WTC11 (cell line): Measurements from ENCODE around the gene MRPS10. TPM values are rescaled to one million over a fixed set of nuclear protein-coding genes. Genes with fewer than 3 reads are reported as not detected.

ENCODE experiments used
- ATAC-seq: fragments of 200-7000 bp; cut with Tn5 transposase; 2 replicates; pipeline ENCODE4 v1.10.0; 2021; ENCODE audit warnings: mild to moderate bottlenecking, moderate library complexity
- CTCF ChIA-PET: fragments of 300-600 bp; sonication (Branson Sonifier 250); formaldehyde crosslinking; loops from one replicate; lab custom pipeline; 2021; ENCODE audit warnings: antibody characterized with exemption; lab: Charles Lee
- POLR2A ChIA-PET: fragments of 350-600 bp; sonication (Branson Sonifier 250); formaldehyde crosslinking; loops from one replicate; lab custom pipeline; 2021; ENCODE audit warnings: antibody characterized with exemption; lab: Charles Lee
- DNase-seq: peaks from one replicate; pipeline ENCODE4 v3.0.0; 2021; ENCODE audit warnings: low spot score
- H3K27ac Mint-ChIP-seq: 2 replicates; pipeline ENCODE4 v1.8.0; 2021; ENCODE audit warnings: mixed read lengths
- H3K27me3 Mint-ChIP-seq: 2 replicates; pipeline ENCODE4 v1.8.0; 2021; ENCODE audit warnings: low read depth, mild to moderate bottlenecking, moderate library complexity, mixed read lengths
- H3K36me3 Mint-ChIP-seq: 2 replicates; pipeline ENCODE4 v1.8.0; 2021; ENCODE audit warnings: mixed read lengths
- H3K4me1 Mint-ChIP-seq: 2 replicates; pipeline ENCODE4 v1.8.0; 2022; ENCODE audit warnings: mixed read lengths
- H3K4me3 Mint-ChIP-seq: 2 replicates; pipeline ENCODE4 v1.8.0; 2021; ENCODE audit warnings: mild to moderate bottlenecking, moderate library complexity, mixed read lengths
- H3K9me3 Mint-ChIP-seq: 2 replicates; pipeline ENCODE4 v1.8.0; 2021; ENCODE audit warnings: mixed read lengths
- ATF1 ChIP-seq: sonication (generic); formaldehyde crosslinking; IDR thresholded peaks from 2 replicates; pipeline ENCODE4 v1.8.1; 2023; ENCODE audit warnings: mild to moderate bottlenecking, moderate library complexity, missing genetic modification reagents
- CREB1 ChIP-seq: sonication (generic); formaldehyde crosslinking; IDR thresholded peaks from 2 replicates; pipeline ENCODE4 v1.8.0; 2023; ENCODE audit warnings: mild to moderate bottlenecking, missing genetic modification reagents
- FOXK1 ChIP-seq: sonication (generic); formaldehyde crosslinking; IDR thresholded peaks from 2 replicates; pipeline ENCODE4 v1.8.0; 2022; ENCODE audit warnings: mild to moderate bottlenecking, moderate library complexity, missing genetic modification reagents
- JAZF1 ChIP-seq: fragments of 250-450 bp; sonication (Bioruptor Pico); IDR thresholded peaks from 2 replicates; pipeline ENCODE4 v1.9.0; 2021; ENCODE audit warnings: moderate library complexity, mild to moderate bottlenecking, inconsistent platforms
- JUN ChIP-seq: sonication (generic); formaldehyde crosslinking; IDR thresholded peaks from 2 replicates; pipeline ENCODE4 v1.8.0; 2023; ENCODE audit warnings: mild to moderate bottlenecking, missing genetic modification reagents
- NFATC4 ChIP-seq: fragments of 250-450 bp; sonication (Bioruptor Pico); IDR thresholded peaks from 2 replicates; pipeline ENCODE4 v1.9.0; 2021; ENCODE audit warnings: mild to moderate bottlenecking
- NFYB ChIP-seq: sonication (generic); formaldehyde crosslinking; conservative IDR thresholded peaks from 2 replicates; pipeline ENCODE4 v1.8.0; 2022; ENCODE audit warnings: low read depth, missing genetic modification reagents
- NR3C1 ChIP-seq: sonication (generic); formaldehyde crosslinking; conservative IDR thresholded peaks from 2 replicates; pipeline ENCODE4 v1.8.1; 2023; ENCODE audit warnings: low read depth, mild to moderate bottlenecking, missing genetic modification reagents
- PRDM15 ChIP-seq: sonication (generic); formaldehyde crosslinking; IDR thresholded peaks from 2 replicates; pipeline ENCODE4 v1.8.0; 2022; ENCODE audit warnings: missing genetic modification reagents
- RORB ChIP-seq: fragments of 250-450 bp; sonication (Bioruptor Pico); IDR thresholded peaks from 2 replicates; pipeline ENCODE4 v1.9.0; 2021; ENCODE audit warnings: mild to moderate bottlenecking
- SMAD4 ChIP-seq: sonication (generic); formaldehyde crosslinking; IDR thresholded peaks from 2 replicates; pipeline ENCODE4 v1.8.0; 2022; ENCODE audit warnings: mild to moderate bottlenecking, missing genetic modification reagents
- SOX15 ChIP-seq: fragments of 250-450 bp; sonication (Bioruptor Pico); IDR thresholded peaks from 2 replicates; pipeline ENCODE4 v1.9.0; 2021; ENCODE audit warnings: mild to moderate bottlenecking
- TCF7 ChIP-seq: sonication (generic); formaldehyde crosslinking; IDR thresholded peaks from 2 replicates; pipeline ENCODE4 v1.8.0; 2022; ENCODE audit warnings: mild to moderate bottlenecking, low read depth, missing genetic modification reagents, moderate library complexity
- USF1 ChIP-seq: sonication (generic); formaldehyde crosslinking; IDR thresholded peaks from 2 replicates; pipeline ENCODE4 v1.8.0; 2022; ENCODE audit warnings: mild to moderate bottlenecking, missing genetic modification reagents
- ZBTB43 ChIP-seq: sonication (generic); formaldehyde crosslinking; IDR thresholded peaks from 2 replicates; pipeline ENCODE4 v1.8.1; 2023; ENCODE audit warnings: mild to moderate bottlenecking, missing genetic modification reagents
- ZNF121 ChIP-seq: sonication (generic); formaldehyde crosslinking; IDR thresholded peaks from 2 replicates; pipeline ENCODE4 v1.8.0; 2023; ENCODE audit warnings: missing genetic modification reagents
- ZNF396 ChIP-seq: fragments of 250-450 bp; sonication (Bioruptor Pico); IDR thresholded peaks from 2 replicates; pipeline ENCODE4 v1.8.0; 2021; ENCODE audit warnings: mild to moderate bottlenecking, moderate library complexity, borderline replicate concordance
- total RNA-seq: library from RNA; stranded (reverse); gene quantifications from 3 replicates; pipeline ENCODE4 v1.2.3, GENCODE V29; 2021
- TF ChIP-seq, protein P1 (sequence below): sonication (generic); formaldehyde crosslinking; IDR thresholded peaks from 2 replicates; pipeline ENCODE4 v1.8.1; 2022; ENCODE audit warnings: mild to moderate bottlenecking, missing genetic modification reagents, moderate library complexity, borderline replicate concordance
- TF ChIP-seq, protein P2 (sequence below): fragments of 200-600 bp; IDR thresholded peaks from 2 replicates; pipeline ENCODE4 v1.8.0; 2022; ENCODE audit warnings: antibody characterized with exemption
- TF ChIP-seq, protein P3 (sequence below): sonication (generic); formaldehyde crosslinking; IDR thresholded peaks from 2 replicates; pipeline ENCODE4 v1.8.0; 2022; ENCODE audit warnings: mild to moderate bottlenecking, missing genetic modification reagents
- TF ChIP-seq, protein P4 (sequence below): sonication (generic); formaldehyde crosslinking; IDR thresholded peaks from 2 replicates; pipeline ENCODE4 v1.8.1; 2022; ENCODE audit warnings: low read depth, mild to moderate bottlenecking, moderate library complexity, missing genetic modification reagents, borderline replicate concordance
- TF ChIP-seq, protein P5 (sequence below): sonication (generic); formaldehyde crosslinking; IDR thresholded peaks from 2 replicates; pipeline ENCODE4 v1.8.0; 2022; ENCODE audit warnings: mild to moderate bottlenecking, missing genetic modification reagents

Gene MRPS10
- total RNA-seq, 1 experiment from 2014 or later: 31.3 TPM

GRCh38 chr6:42179945-42180313 lies 37.7 kb downstream of the MRPS10 start:
- H3K36me3 Mint-ChIP-seq: no peaks in the 10 kb centered on the region; the same call in 1 of the 2 replicates
- H3K4me1 Mint-ChIP-seq: peaks cover 60% of the 10 kb centered on the region
- no peaks in the 10 kb centered on the region for H3K9me3 Mint-ChIP-seq
- H3K27me3 Mint-ChIP-seq: no peaks in the 10 kb centered on the region; the same call in 1 of the 2 replicates
- ATAC-seq (no peak), DNase-seq (no peak)
- H3K4me3 Mint-ChIP-seq: peak overlapping the region; percentile 10; the same call in 1 of the 2 replicates
- ChIA-PET CTCF (interaction anchor here (1.1 to 1.9 kb wide), 2 partner anchors 13 to 76 kb away, joined by 3 to 6 read pairs; no protein-coding TSS in a partner anchor), POLR2A (no interaction called here)
- TF ChIP-seq ZNF396 (CRISPR knock-in tag) (no peak), PRDM15 (no peak), NFYB (CRISPR knock-in tag) (no peak), RORB (CRISPR knock-in tag) (no peak), ATF1 (CRISPR knock-in tag) (no peak), ZBTB43 (no peak)
- TF ChIP-seq, protein P1, sequence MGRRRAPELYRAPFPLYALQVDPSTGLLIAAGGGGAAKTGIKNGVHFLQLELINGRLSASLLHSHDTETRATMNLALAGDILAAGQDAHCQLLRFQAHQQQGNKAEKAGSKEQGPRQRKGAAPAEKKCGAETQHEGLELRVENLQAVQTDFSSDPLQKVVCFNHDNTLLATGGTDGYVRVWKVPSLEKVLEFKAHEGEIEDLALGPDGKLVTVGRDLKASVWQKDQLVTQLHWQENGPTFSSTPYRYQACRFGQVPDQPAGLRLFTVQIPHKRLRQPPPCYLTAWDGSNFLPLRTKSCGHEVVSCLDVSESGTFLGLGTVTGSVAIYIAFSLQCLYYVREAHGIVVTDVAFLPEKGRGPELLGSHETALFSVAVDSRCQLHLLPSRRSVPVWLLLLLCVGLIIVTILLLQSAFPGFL: no peak
- no peak overlapping the region for H3K27ac Mint-ChIP-seq

GRCh38 chr6:42179261-42179944 lies 38.3 kb downstream of the MRPS10 start:
- H3K4me3 Mint-ChIP-seq: peak overlapping the region; percentile 86
- no peaks in the 10 kb centered on the region; the same call in 1 of the 2 replicates for H3K36me3 Mint-ChIP-seq
- ATAC-seq (no peak), DNase-seq (no peak)
- ChIA-PET POLR2A (no interaction called here), CTCF (interaction anchor here (1.1 to 1.9 kb wide), 3 partner anchors 12 to 75 kb away, joined by 3 to 6 read pairs (median 4); no protein-coding TSS in a partner anchor)
- H3K27me3 Mint-ChIP-seq: no peaks in the 10 kb centered on the region; the same call in 1 of the 2 replicates
- no peaks in the 10 kb centered on the region for H3K9me3 Mint-ChIP-seq
- H3K27ac Mint-ChIP-seq: no peak overlapping the region
- peaks cover 56% of the 10 kb centered on the region for H3K4me1 Mint-ChIP-seq
- TF ChIP-seq JUN (CRISPR knock-in tag): no peak
- TF ChIP-seq CREB1: no peak
- TF ChIP-seq FOXK1 (CRISPR knock-in tag): no peak
- TF ChIP-seq, protein P2, sequence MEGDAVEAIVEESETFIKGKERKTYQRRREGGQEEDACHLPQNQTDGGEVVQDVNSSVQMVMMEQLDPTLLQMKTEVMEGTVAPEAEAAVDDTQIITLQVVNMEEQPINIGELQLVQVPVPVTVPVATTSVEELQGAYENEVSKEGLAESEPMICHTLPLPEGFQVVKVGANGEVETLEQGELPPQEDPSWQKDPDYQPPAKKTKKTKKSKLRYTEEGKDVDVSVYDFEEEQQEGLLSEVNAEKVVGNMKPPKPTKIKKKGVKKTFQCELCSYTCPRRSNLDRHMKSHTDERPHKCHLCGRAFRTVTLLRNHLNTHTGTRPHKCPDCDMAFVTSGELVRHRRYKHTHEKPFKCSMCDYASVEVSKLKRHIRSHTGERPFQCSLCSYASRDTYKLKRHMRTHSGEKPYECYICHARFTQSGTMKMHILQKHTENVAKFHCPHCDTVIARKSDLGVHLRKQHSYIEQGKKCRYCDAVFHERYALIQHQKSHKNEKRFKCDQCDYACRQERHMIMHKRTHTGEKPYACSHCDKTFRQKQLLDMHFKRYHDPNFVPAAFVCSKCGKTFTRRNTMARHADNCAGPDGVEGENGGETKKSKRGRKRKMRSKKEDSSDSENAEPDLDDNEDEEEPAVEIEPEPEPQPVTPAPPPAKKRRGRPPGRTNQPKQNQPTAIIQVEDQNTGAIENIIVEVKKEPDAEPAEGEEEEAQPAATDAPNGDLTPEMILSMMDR: no peak
- TF ChIP-seq, protein P3, sequence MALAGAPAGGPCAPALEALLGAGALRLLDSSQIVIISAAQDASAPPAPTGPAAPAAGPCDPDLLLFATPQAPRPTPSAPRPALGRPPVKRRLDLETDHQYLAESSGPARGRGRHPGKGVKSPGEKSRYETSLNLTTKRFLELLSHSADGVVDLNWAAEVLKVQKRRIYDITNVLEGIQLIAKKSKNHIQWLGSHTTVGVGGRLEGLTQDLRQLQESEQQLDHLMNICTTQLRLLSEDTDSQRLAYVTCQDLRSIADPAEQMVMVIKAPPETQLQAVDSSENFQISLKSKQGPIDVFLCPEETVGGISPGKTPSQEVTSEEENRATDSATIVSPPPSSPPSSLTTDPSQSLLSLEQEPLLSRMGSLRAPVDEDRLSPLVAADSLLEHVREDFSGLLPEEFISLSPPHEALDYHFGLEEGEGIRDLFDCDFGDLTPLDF (CRISPR knock-in tag): no peak
- TF ChIP-seq, protein P4, sequence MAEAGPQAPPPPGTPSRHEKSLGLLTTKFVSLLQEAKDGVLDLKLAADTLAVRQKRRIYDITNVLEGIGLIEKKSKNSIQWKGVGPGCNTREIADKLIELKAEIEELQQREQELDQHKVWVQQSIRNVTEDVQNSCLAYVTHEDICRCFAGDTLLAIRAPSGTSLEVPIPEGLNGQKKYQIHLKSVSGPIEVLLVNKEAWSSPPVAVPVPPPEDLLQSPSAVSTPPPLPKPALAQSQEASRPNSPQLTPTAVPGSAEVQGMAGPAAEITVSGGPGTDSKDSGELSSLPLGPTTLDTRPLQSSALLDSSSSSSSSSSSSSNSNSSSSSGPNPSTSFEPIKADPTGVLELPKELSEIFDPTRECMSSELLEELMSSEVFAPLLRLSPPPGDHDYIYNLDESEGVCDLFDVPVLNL (CRISPR knock-in tag): no peak
- no peak for TF ChIP-seq RORB (CRISPR knock-in tag)
- no peak for TF ChIP-seq JAZF1
- no peak for TF ChIP-seq NR3C1 (CRISPR knock-in tag)
- TF ChIP-seq NFATC4 (CRISPR knock-in tag): no peak
- TF ChIP-seq ZNF121 (CRISPR knock-in tag): no peak
- TF ChIP-seq TCF7: no peak
- no peak for TF ChIP-seq NFYB (CRISPR knock-in tag)
- TF ChIP-seq, protein P5, sequence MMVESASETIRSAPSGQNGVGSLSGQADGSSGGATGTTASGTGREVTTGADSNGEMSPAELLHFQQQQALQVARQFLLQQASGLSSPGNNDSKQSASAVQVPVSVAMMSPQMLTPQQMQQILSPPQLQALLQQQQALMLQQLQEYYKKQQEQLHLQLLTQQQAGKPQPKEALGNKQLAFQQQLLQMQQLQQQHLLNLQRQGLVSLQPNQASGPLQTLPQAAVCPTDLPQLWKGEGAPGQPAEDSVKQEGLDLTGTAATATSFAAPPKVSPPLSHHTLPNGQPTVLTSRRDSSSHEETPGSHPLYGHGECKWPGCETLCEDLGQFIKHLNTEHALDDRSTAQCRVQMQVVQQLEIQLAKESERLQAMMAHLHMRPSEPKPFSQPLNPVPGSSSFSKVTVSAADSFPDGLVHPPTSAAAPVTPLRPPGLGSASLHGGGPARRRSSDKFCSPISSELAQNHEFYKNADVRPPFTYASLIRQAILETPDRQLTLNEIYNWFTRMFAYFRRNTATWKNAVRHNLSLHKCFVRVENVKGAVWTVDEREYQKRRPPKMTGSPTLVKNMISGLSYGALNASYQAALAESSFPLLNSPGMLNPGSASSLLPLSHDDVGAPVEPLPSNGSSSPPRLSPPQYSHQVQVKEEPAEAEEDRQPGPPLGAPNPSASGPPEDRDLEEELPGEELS: no peak
- TF ChIP-seq SOX15 (CRISPR knock-in tag): no peak
- TF ChIP-seq USF1 (CRISPR knock-in tag): no peak
- no peak for TF ChIP-seq SMAD4 (CRISPR knock-in tag)
